Measurements from ENCODE around the gene MOV10L1. TPM values are rescaled to one million over a fixed set of nuclear protein-coding genes. Genes with fewer than 3 reads are reported as not detected.
A peak's percentile ranks its signal among the peaks of the same experiment; 100 is the strongest.

MOV10L1 gene
- polyA plus RNA-seq, 3 donors: 0.18 to 0.35 TPM; not detected in 1

GRCh38 chr22:50193621-50194020 lies 103.8 kb downstream of the MOV10L1 start:
- 93% methylated on average over 4 of the region's 8 CpGs for WGBS (ENCODE audit: insufficient coverage)
- H3K27me3 ChIP-seq (ENCODE audit: control insufficient read depth in 2 of 2, insufficient read depth in 2 of 2, low read length in 2 of 2): no peaks in the 10 kb centered on the region
- intact Hi-C loops (cut with micrococcal nuclease): no loop called here
- peaks cover 54% of the 10 kb centered on the region for H3K79me2 ChIP-seq (ENCODE audit: insufficient read depth, low read length)
- DNase-seq: no peak
- peaks cover 49 to 57% of the 10 kb centered on the region in 2 donors for H3K36me3 ChIP-seq (replicated peaks in 1 of 2; ENCODE audit: control insufficient read depth in 1 of 2, insufficient read depth in 2 of 2, low read length in 2 of 2)
- peaks cover 8% of the 10 kb centered on the region for H4K20me1 ChIP-seq (ENCODE audit: insufficient read depth, low read length)
- H3K9me3 ChIP-seq (replicated peaks in 1 of 2; ENCODE audit: control insufficient read depth in 1 of 2, insufficient read depth in 1 of 2, low read length in 2 of 2): no peaks in the 10 kb centered on the region
- Mint-ChIP-seq H3K9me3 (no peaks in the 10 kb centered on the region), H3K27me3 (ENCODE audit: low read depth in 3 of 3) (peaks cover 0 to 1% (median 0%) of the 10 kb centered on the region in 3 donors), H3K4me1 (peaks cover 36% of the 10 kb centered on the region), H3K27ac (peak overlapping the region in 1 of 7 donors; percentile 35), H3K36me3 (peaks cover 42 to 67% of the 10 kb centered on the region in 2 donors), H3K4me3 (no peak overlapping the region)
- no peak overlapping the region for H3K4me3 ChIP-seq (replicated peaks in 1 of 3; ENCODE audit: low read depth in 2 of 3, low read length in 3 of 3)
- no peak overlapping the region for H3K4me2 ChIP-seq (replicated peaks; ENCODE audit: extremely low read depth, low read length, poor library complexity, severe bottlenecking)
- H3K27ac ChIP-seq (ENCODE audit: low read depth in 1 of 2, low read length in 2 of 2): peak overlapping the region in 1 of 2 donors; percentile 53
- TF ChIP-seq, protein P1, sequence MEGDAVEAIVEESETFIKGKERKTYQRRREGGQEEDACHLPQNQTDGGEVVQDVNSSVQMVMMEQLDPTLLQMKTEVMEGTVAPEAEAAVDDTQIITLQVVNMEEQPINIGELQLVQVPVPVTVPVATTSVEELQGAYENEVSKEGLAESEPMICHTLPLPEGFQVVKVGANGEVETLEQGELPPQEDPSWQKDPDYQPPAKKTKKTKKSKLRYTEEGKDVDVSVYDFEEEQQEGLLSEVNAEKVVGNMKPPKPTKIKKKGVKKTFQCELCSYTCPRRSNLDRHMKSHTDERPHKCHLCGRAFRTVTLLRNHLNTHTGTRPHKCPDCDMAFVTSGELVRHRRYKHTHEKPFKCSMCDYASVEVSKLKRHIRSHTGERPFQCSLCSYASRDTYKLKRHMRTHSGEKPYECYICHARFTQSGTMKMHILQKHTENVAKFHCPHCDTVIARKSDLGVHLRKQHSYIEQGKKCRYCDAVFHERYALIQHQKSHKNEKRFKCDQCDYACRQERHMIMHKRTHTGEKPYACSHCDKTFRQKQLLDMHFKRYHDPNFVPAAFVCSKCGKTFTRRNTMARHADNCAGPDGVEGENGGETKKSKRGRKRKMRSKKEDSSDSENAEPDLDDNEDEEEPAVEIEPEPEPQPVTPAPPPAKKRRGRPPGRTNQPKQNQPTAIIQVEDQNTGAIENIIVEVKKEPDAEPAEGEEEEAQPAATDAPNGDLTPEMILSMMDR (IDR thresholded peaks at IDR 0.05): no peak
- peaks cover 45 to 50% of the 10 kb centered on the region in 2 donors for H3K4me1 ChIP-seq (ENCODE audit: control insufficient read depth in 1 of 2, insufficient read depth in 2 of 2, low read length in 2 of 2)
- H2AFZ ChIP-seq (ENCODE audit: insufficient read depth, low read depth, low read length, poor library complexity, severe bottlenecking): no peak overlapping the region
- no peak overlapping the region for H3K9ac ChIP-seq (ENCODE audit: insufficient read depth, low read length, poor library complexity, severe bottlenecking)

GRCh38 chr22:50194037-50194805 lies 104.4 kb downstream of the MOV10L1 start:
- Mint-ChIP-seq H3K4me1 (peaks cover 30% of the 10 kb centered on the region), H3K36me3 (peaks cover 40 to 63% of the 10 kb centered on the region in 2 donors), H3K27ac (peak overlapping the region in 2 of 7 donors; percentile 35 to 60), H3K4me3 (no peak overlapping the region), H3K27me3 (ENCODE audit: low read depth in 3 of 3) (peaks cover 0 to 1% (median 0%) of the 10 kb centered on the region in 3 donors), H3K9me3 (no peaks in the 10 kb centered on the region)
- no peak overlapping the region for H2AFZ ChIP-seq (ENCODE audit: insufficient read depth, low read depth, low read length, poor library complexity, severe bottlenecking)
- intact Hi-C loops (cut with micrococcal nuclease): no loop called here
- peaks cover 51 to 63% of the 10 kb centered on the region in 2 donors for H3K36me3 ChIP-seq (replicated peaks in 1 of 2; ENCODE audit: control insufficient read depth in 1 of 2, insufficient read depth in 2 of 2, low read length in 2 of 2)
- TF ChIP-seq, protein P1 (IDR thresholded peaks at IDR 0.05): no peak
- H3K9me3 ChIP-seq (replicated peaks in 1 of 2; ENCODE audit: control insufficient read depth in 1 of 2, insufficient read depth in 1 of 2, low read length in 2 of 2): no peaks in the 10 kb centered on the region
- no peak overlapping the region for H3K4me3 ChIP-seq (replicated peaks in 1 of 3; ENCODE audit: low read depth in 2 of 3, low read length in 3 of 3)
- no peak overlapping the region for H3K4me2 ChIP-seq (replicated peaks; ENCODE audit: extremely low read depth, low read length, poor library complexity, severe bottlenecking)
- H3K79me2 ChIP-seq (ENCODE audit: insufficient read depth, low read length): peaks cover 48% of the 10 kb centered on the region
- WGBS (ENCODE audit: insufficient coverage): 96% methylated on average over 43 of the region's 44 CpGs
- no peaks in the 10 kb centered on the region for H3K27me3 ChIP-seq (ENCODE audit: control insufficient read depth in 2 of 2, insufficient read depth in 2 of 2, low read length in 2 of 2)
- H3K27ac ChIP-seq (ENCODE audit: low read depth in 1 of 2, low read length in 2 of 2): peak overlapping the region in 1 of 2 donors; percentile 53
- H3K4me1 ChIP-seq (ENCODE audit: control insufficient read depth in 1 of 2, insufficient read depth in 2 of 2, low read length in 2 of 2): peaks cover 39 to 45% of the 10 kb centered on the region in 2 donors
- no peak for DNase-seq
- H3K9ac ChIP-seq (ENCODE audit: insufficient read depth, low read length, poor library complexity, severe bottlenecking): no peak overlapping the region
- H4K20me1 ChIP-seq (ENCODE audit: insufficient read depth, low read length): peaks cover 14% of the 10 kb centered on the region

Data from CD14-positive monocyte (primary cell).